HUES6 (cell line): ENCODE data around the gene SKA3.

Experiments used
- H3K27ac ChIP-seq: 2 replicates; pipeline ENCODE4 v1.7.0; 2013; ENCODE audit warnings: low read depth, mild to moderate bottlenecking, low read length, inconsistent platforms
- H3K27me3 ChIP-seq: 2 replicates; pipeline ENCODE4 v1.6.1; 2013; ENCODE audit warnings: low read length; ENCODE audit not compliant: control insufficient read depth, insufficient read depth
- H3K36me3 ChIP-seq: 2 replicates; pipeline ENCODE4 v1.6.1; 2013; ENCODE audit warnings: low read length; ENCODE audit not compliant: control insufficient read depth, insufficient read depth
- H3K4me1 ChIP-seq: 2 replicates; pipeline ENCODE4 v1.6.1; 2013; ENCODE audit warnings: low read length; ENCODE audit not compliant: control insufficient read depth, insufficient read depth
- H3K4me3 ChIP-seq: 2 replicates; pipeline ENCODE4 v1.5.1; 2013; ENCODE audit warnings: low read depth, low read length
- H3K9ac ChIP-seq: one replicate; pipeline ENCODE4 v1.6.1; 2013; ENCODE audit warnings: mild to moderate bottlenecking, low read length
- H3K9me3 ChIP-seq: 2 replicates; pipeline ENCODE4 v1.6.1; 2013; ENCODE audit warnings: low read depth, low read length; ENCODE audit not compliant: control insufficient read depth, insufficient read depth

Gene SKA3

GRCh38 chr13:21116141-21116540, 60.2 kb downstream of the SKA3 start:
- Histone ChIP-seq H3K4me1 (no peaks in the 10 kb centered on the region), H3K9me3 (peaks cover 6% of the 10 kb centered on the region; the same call in 1 of the 2 replicates), H3K9ac (no peak overlapping the region), H3K27ac (no peak overlapping the region), H3K27me3 (no peaks in the 10 kb centered on the region), H3K36me3 (no peaks in the 10 kb centered on the region), H3K4me3 (no peak overlapping the region)

- no peaks in the 10 kb centered on the region for H3K36me3 ChIP-seq
- H3K4me1 ChIP-seq, result no peaks in the 10 kb centered on the region
- H3K27me3 ChIP-seq, result no peaks in the 10 kb centered on the region
- peaks cover 6% of the 10 kb centered on the region; the same call in 1 of the 2 replicates for H3K9me3 ChIP-seq
- H3K4me3 ChIP-seq, result no peak overlapping the region
- H3K9ac ChIP-seq, result no peak overlapping the region
- H3K27ac ChIP-seq, result no peak overlapping the region
Measured at GRCh38 chr13:21115231-21115630, 61.1 kb downstream of the SKA3 start.

- no peaks in the 10 kb centered on the region for H3K27me3 ChIP-seq
- no peaks in the 10 kb centered on the region for H3K9me3 ChIP-seq
- H3K4me3 ChIP-seq, result no peak overlapping the region
- no peaks in the 10 kb centered on the region for H3K4me1 ChIP-seq
- no peak overlapping the region for H3K9ac ChIP-seq
- no peaks in the 10 kb centered on the region for H3K36me3 ChIP-seq
- no peak overlapping the region for H3K27ac ChIP-seq
Measured at GRCh38 chr13:21111546-21111945, 64.8 kb downstream of the SKA3 start.

- H3K36me3 ChIP-seq, result no peaks in the 10 kb centered on the region
- no peaks in the 10 kb centered on the region for H3K9me3 ChIP-seq
- no peaks in the 10 kb centered on the region for H3K27me3 ChIP-seq
- H3K4me3 ChIP-seq, result no peak overlapping the region
- no peak overlapping the region for H3K27ac ChIP-seq
- H3K9ac ChIP-seq, result no peak overlapping the region
- H3K4me1 ChIP-seq, result no peaks in the 10 kb centered on the region
Measured at GRCh38 chr13:21109168-21109567, 67.2 kb downstream of the SKA3 start.

GRCh38 chr13:21106089-21106488, 70.3 kb downstream of the SKA3 start:
- Histone ChIP-seq H3K9me3 (no peaks in the 10 kb centered on the region), H3K36me3 (no peaks in the 10 kb centered on the region), H3K4me1 (no peaks in the 10 kb centered on the region), H3K9ac (no peak overlapping the region), H3K27me3 (no peaks in the 10 kb centered on the region), H3K27ac (no peak overlapping the region), H3K4me3 (no peak overlapping the region)

GRCh38 chr13:21104199-21105019, 71.9 kb downstream of the SKA3 start:
- Histone ChIP-seq H3K36me3 (no peaks in the 10 kb centered on the region), H3K4me1 (no peaks in the 10 kb centered on the region), H3K9ac (no peak overlapping the region), H3K27me3 (no peaks in the 10 kb centered on the region), H3K9me3 (no peaks in the 10 kb centered on the region), H3K4me3 (no peak overlapping the region), H3K27ac (no peak overlapping the region)
